DND-41 (cell line): ENCODE results near the gene KCNT2.

Experiments used
- ATAC-seq: fragments of 200-7000 bp; cut with Tn5 transposase; 3 replicates; pipeline ENCODE4 v1.9.1; 2021; ENCODE audit warnings: low read depth; ENCODE audit not compliant: insufficient read depth
- DNase-seq: peaks from one replicate; pipeline ENCODE4 v3.0.0-alpha.2; 2020
- H2AFZ ChIP-seq: 2 replicates; pipeline ENCODE4 v1.6.0; 2012; ENCODE audit warnings: low read depth, low read length
- H3K27ac ChIP-seq: 2 replicates; pipeline ENCODE4 v1.5.1; 2012; ENCODE audit warnings: low read length, inconsistent platforms
- H3K27me3 ChIP-seq: fragments of 200-600 bp; sonication (generic); 2 replicates; pipeline ENCODE4 v1.6.0; 2012; ENCODE audit warnings: low read length, mild to moderate bottlenecking, inconsistent platforms; ENCODE audit not compliant: insufficient read depth, poor library complexity
- H3K36me3 ChIP-seq: 2 replicates; pipeline ENCODE4 v1.5.1; 2012; ENCODE audit warnings: low read length, inconsistent platforms; ENCODE audit not compliant: insufficient read depth
- H3K4me1 ChIP-seq: 2 replicates; pipeline ENCODE4 v1.5.1; 2012; ENCODE audit warnings: mild to moderate bottlenecking, low read length; ENCODE audit not compliant: insufficient read depth
- H3K4me2 ChIP-seq: 2 replicates; pipeline ENCODE4 v1.6.0; 2012; ENCODE audit warnings: mild to moderate bottlenecking, moderate library complexity, low read length, inconsistent platforms; ENCODE audit not compliant: insufficient read depth
- H3K4me3 ChIP-seq, 2 experiments: fragments of 200-600 bp in 1 of 2; shearing (Covaris generic) in 1 of 2; 2 replicates each; pipeline ENCODE4 v1.5.1; 2012 to 2016; ENCODE audit warnings: inconsistent platforms in 2 of 2, low read length in 2 of 2, mild to moderate bottlenecking in 2 of 2, low read depth in 1 of 2, moderate library complexity in 1 of 2
- H3K79me2 ChIP-seq: 2 replicates; pipeline ENCODE4 v1.6.0; 2012; ENCODE audit warnings: low read length, inconsistent platforms; ENCODE audit not compliant: insufficient read depth
- H3K9ac ChIP-seq: 2 replicates; pipeline ENCODE4 v1.6.0; 2012; ENCODE audit warnings: low read depth, mild to moderate bottlenecking, inconsistent platforms, low read length, moderate library complexity
- H3K9me3 ChIP-seq: 2 replicates; pipeline ENCODE4 v1.5.1; 2012; ENCODE audit warnings: low read length, moderate library complexity, mild to moderate bottlenecking, inconsistent platforms; ENCODE audit not compliant: insufficient read depth, severe bottlenecking
- H4K20me1 ChIP-seq: 2 replicates; pipeline ENCODE4 v1.6.0; 2012; ENCODE audit warnings: low read length; ENCODE audit not compliant: insufficient read depth
- EZH2 ChIP-seq: IDR thresholded peaks from 3 replicates; pipeline ENCODE4 v1.6.1; 2012; ENCODE audit warnings: borderline replicate concordance, low read depth, mild to moderate bottlenecking, moderate library complexity, low read length, inconsistent platforms; ENCODE audit not compliant: severe bottlenecking
- TF ChIP-seq, protein P1 (sequence below): IDR thresholded peaks from 2 replicates; pipeline ENCODE4 v1.5.1; 2012; ENCODE audit warnings: borderline replicate concordance, low read length, moderate library complexity, mild to moderate bottlenecking; ENCODE audit not compliant: poor library complexity, severe bottlenecking; ENCODE audit errors: extremely low read depth

The KCNT2 gene

DNA sequence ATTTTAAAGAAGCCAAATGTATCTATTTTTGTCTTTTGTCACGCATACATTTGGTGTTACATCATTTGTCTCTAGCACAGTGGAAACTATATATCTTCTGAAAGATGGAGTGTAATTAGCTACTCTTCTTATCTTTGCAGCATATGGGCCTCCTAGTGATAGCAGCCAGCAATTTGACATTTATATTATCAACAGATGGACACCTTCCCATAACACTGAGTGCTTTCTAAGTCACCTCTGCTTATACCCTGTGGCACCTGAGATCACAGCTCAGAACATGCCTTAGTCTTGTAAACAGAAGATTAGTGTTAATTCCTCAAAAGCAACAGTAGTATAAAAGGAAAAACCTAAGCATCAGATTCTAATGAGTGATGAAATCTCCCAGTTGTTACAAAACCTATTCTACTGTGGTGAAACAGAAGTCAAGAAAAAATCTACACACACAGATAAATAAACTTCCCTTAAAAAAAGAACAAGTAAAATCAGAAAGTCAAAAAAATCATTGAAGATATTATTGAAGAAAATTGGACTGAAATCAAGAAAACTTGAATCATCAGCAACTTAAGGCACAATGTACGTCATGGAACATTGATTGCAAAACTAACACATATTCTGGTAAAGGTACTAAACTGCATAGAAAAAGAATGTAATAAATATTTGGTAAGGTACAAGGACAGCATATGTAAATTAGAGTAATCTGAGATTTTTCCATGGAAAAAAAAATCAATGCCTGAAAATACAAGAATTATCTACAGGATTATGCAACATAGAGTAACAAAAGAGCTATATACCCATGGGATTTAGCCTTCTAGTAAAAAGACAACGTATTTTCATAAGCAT, 61.7 kb downstream of the KCNT2 start:
- no peak overlapping the region for H3K9ac ChIP-seq
- H3K4me2 ChIP-seq, result no peak overlapping the region
- H3K4me1 ChIP-seq, result no peaks in the 10 kb centered on the region
- H3K9me3 ChIP-seq, result no peaks in the 10 kb centered on the region
- no peaks in the 10 kb centered on the region for H3K27me3 ChIP-seq
- ATAC-seq (no peak), DNase-seq (no peak)
- H3K27ac ChIP-seq, result no peak overlapping the region
- H4K20me1 ChIP-seq, result no peaks in the 10 kb centered on the region
- no peaks in the 10 kb centered on the region for H3K36me3 ChIP-seq
- no peaks in the 10 kb centered on the region for H3K79me2 ChIP-seq
- H2AFZ ChIP-seq, result no peak overlapping the region
- H3K4me3 ChIP-seq, result no peak overlapping the region
- TF ChIP-seq EZH2, result no peak
- TF ChIP-seq, protein P1, sequence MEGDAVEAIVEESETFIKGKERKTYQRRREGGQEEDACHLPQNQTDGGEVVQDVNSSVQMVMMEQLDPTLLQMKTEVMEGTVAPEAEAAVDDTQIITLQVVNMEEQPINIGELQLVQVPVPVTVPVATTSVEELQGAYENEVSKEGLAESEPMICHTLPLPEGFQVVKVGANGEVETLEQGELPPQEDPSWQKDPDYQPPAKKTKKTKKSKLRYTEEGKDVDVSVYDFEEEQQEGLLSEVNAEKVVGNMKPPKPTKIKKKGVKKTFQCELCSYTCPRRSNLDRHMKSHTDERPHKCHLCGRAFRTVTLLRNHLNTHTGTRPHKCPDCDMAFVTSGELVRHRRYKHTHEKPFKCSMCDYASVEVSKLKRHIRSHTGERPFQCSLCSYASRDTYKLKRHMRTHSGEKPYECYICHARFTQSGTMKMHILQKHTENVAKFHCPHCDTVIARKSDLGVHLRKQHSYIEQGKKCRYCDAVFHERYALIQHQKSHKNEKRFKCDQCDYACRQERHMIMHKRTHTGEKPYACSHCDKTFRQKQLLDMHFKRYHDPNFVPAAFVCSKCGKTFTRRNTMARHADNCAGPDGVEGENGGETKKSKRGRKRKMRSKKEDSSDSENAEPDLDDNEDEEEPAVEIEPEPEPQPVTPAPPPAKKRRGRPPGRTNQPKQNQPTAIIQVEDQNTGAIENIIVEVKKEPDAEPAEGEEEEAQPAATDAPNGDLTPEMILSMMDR, result no peak

GRCh38 chr1:196545222-196545621, 63.0 kb downstream of the KCNT2 start:
- H3K27ac ChIP-seq, result no peak overlapping the region
- TF ChIP-seq, protein P1, result no peak
- no peak for TF ChIP-seq EZH2
- no peaks in the 10 kb centered on the region for H3K27me3 ChIP-seq
- no peaks in the 10 kb centered on the region for H3K79me2 ChIP-seq
- no peak overlapping the region for H2AFZ ChIP-seq
- no peak for ATAC-seq
- H3K4me3 ChIP-seq, result no peak overlapping the region
- no peak overlapping the region for H3K9ac ChIP-seq
- no peaks in the 10 kb centered on the region for H3K4me1 ChIP-seq
- H3K36me3 ChIP-seq, result no peaks in the 10 kb centered on the region
- H3K9me3 ChIP-seq, result no peaks in the 10 kb centered on the region
- DNase-seq, result no peak
- no peak overlapping the region for H3K4me2 ChIP-seq
- no peaks in the 10 kb centered on the region for H4K20me1 ChIP-seq

DNA sequence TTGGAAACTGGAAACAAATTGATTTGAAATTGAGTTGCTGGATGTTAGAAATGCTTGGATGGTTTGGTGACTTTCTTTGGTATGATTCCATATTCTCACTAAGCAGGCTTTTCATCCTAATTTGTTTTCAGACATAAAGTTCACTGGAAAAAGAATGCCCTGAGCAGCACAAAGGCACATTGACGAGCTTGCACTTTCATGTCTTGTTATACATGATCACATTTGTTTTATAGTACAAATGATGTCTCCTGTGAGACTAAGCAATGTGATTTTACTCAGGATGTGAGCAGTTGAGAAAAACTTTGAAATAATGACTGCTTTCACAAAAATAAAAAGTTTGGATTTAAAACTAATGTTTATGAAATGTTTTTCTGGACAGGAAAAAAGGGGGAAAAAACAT, 63.6 kb downstream of the KCNT2 start:
- Histone ChIP-seq H4K20me1 (no peaks in the 10 kb centered on the region), H3K4me3 (no peak overlapping the region), H3K27me3 (no peaks in the 10 kb centered on the region), H3K36me3 (no peaks in the 10 kb centered on the region), H3K79me2 (no peaks in the 10 kb centered on the region), H3K4me2 (no peak overlapping the region), H3K27ac (no peak overlapping the region), H3K9ac (no peak overlapping the region), H3K4me1 (no peaks in the 10 kb centered on the region), H3K9me3 (no peaks in the 10 kb centered on the region), H2AFZ (no peak overlapping the region)
- no peak for ATAC-seq
- no peak for TF ChIP-seq EZH2
- TF ChIP-seq, protein P1, result no peak
- no peak for DNase-seq

- Histone ChIP-seq H3K36me3 (no peaks in the 10 kb centered on the region), H3K9ac (no peak overlapping the region), H3K79me2 (no peaks in the 10 kb centered on the region), H4K20me1 (no peaks in the 10 kb centered on the region), H3K4me2 (no peak overlapping the region), H3K4me3 (no peak overlapping the region), H3K27me3 (no peaks in the 10 kb centered on the region), H3K27ac (no peak overlapping the region), H3K4me1 (no peaks in the 10 kb centered on the region), H3K9me3 (no peaks in the 10 kb centered on the region), H2AFZ (no peak overlapping the region)
- no peak for DNase-seq
- no peak for ATAC-seq
- no peak for TF ChIP-seq EZH2
- TF ChIP-seq, protein P1, result no peak
Measured at GRCh38 chr1:196543833-196544232, 64.4 kb downstream of the KCNT2 start.
